Effector memory CD4-positive, alpha-beta T cell (primary cell): ENCODE results near the gene HOXD4.

ENCODE experiments used
- DNase-seq, 3 donors: peaks; one replicate each; pipeline ENCODE4 v3.0.0-alpha.2; 2020
- H3K27ac ChIP-seq: 2 replicates; pipeline ENCODE4 v1.7.0; 2013; ENCODE audit warnings: mild to moderate bottlenecking, low read length, moderate library complexity; ENCODE audit not compliant: insufficient read depth, poor library complexity, severe bottlenecking
- H3K27me3 ChIP-seq: replicated peaks from 2 replicates; pipeline ENCODE4 v1.7.0; 2013; ENCODE audit warnings: mild to moderate bottlenecking, low read length; ENCODE audit not compliant: insufficient read depth, control insufficient read depth, poor library complexity, severe bottlenecking
- H3K36me3 ChIP-seq: 2 replicates; pipeline ENCODE4 v1.7.0; 2013; ENCODE audit warnings: mild to moderate bottlenecking, low read length, moderate library complexity; ENCODE audit not compliant: control insufficient read depth, insufficient read depth
- H3K4me1 ChIP-seq: 2 replicates; pipeline ENCODE4 v1.7.0; 2013; ENCODE audit warnings: low read length, mild to moderate bottlenecking; ENCODE audit not compliant: control insufficient read depth, insufficient read depth, poor library complexity, severe bottlenecking
- H3K4me3 ChIP-seq: 2 replicates; pipeline ENCODE4 v1.7.0; 2013; ENCODE audit warnings: low read length, low read depth, mild to moderate bottlenecking; ENCODE audit not compliant: insufficient read depth, poor library complexity, severe bottlenecking
- H3K9me3 ChIP-seq: 2 replicates; pipeline ENCODE4 v1.7.0; 2013; ENCODE audit warnings: mild to moderate bottlenecking, low read length, moderate library complexity; ENCODE audit not compliant: control insufficient read depth

HOXD4 gene

GRCh38 chr2:176142281-176142680, 9.1 kb upstream of the HOXD4 start:
- Histone ChIP-seq H3K36me3 (no peaks in the 10 kb centered on the region), H3K27ac (no peak overlapping the region), H3K4me3 (no peak overlapping the region), H3K9me3 (no peaks in the 10 kb centered on the region), H3K27me3 (peaks cover 71% of the 10 kb centered on the region), H3K4me1 (no peaks in the 10 kb centered on the region)
- DNase-seq = no peak

- Histone ChIP-seq H3K9me3 (no peaks in the 10 kb centered on the region), H3K36me3 (no peaks in the 10 kb centered on the region), H3K27me3 (peaks cover 61% of the 10 kb centered on the region), H3K4me3 (no peak overlapping the region), H3K27ac (no peak overlapping the region), H3K4me1 (no peaks in the 10 kb centered on the region)
- DNase-seq = no peak
Observed at GRCh38 chr2:176145085-176145969, 6.0 kb upstream of the HOXD4 start.

GRCh38 chr2:176146101-176146500, 5.2 kb upstream of the HOXD4 start:
- H3K9me3 ChIP-seq = no peaks in the 10 kb centered on the region
- H3K27ac ChIP-seq = no peak overlapping the region
- no peak overlapping the region for H3K4me3 ChIP-seq
- DNase-seq = no peak
- no peaks in the 10 kb centered on the region for H3K36me3 ChIP-seq
- no peaks in the 10 kb centered on the region for H3K4me1 ChIP-seq
- peaks cover 61% of the 10 kb centered on the region for H3K27me3 ChIP-seq

GRCh38 chr2:176146645-176147044, 4.7 kb upstream of the HOXD4 start:
- Histone ChIP-seq H3K4me1 (no peaks in the 10 kb centered on the region), H3K9me3 (no peaks in the 10 kb centered on the region), H3K4me3 (no peak overlapping the region), H3K36me3 (no peaks in the 10 kb centered on the region), H3K27ac (no peak overlapping the region), H3K27me3 (peaks cover 61% of the 10 kb centered on the region)
- DNase-seq = no peak

GRCh38 chr2:176147210-176147799, 4.0 kb upstream of the HOXD4 start:
- Histone ChIP-seq H3K36me3 (no peaks in the 10 kb centered on the region), H3K4me3 (no peak overlapping the region), H3K27ac (no peak overlapping the region), H3K27me3 (peaks cover 65% of the 10 kb centered on the region), H3K9me3 (no peaks in the 10 kb centered on the region), H3K4me1 (no peaks in the 10 kb centered on the region)
- no peak for DNase-seq

GRCh38 chr2:176147800-176148496, 3.4 kb upstream of the HOXD4 start:
- DNase-seq = no peak
- peaks cover 64% of the 10 kb centered on the region for H3K27me3 ChIP-seq

GRCh38 chr2:176148751-176149421, 2.5 kb upstream of the HOXD4 start:
- no peak overlapping the region for H3K4me3 ChIP-seq
- DNase-seq = no peak
- no peaks in the 10 kb centered on the region for H3K36me3 ChIP-seq
- H3K9me3 ChIP-seq = no peaks in the 10 kb centered on the region
- no peak overlapping the region for H3K27ac ChIP-seq
- no peaks in the 10 kb centered on the region for H3K4me1 ChIP-seq
- peaks cover 60% of the 10 kb centered on the region for H3K27me3 ChIP-seq

More at GRCh38 chr2:176147800-176148496, 3.4 kb upstream of the HOXD4 start:
- Histone ChIP-seq H3K9me3 (no peaks in the 10 kb centered on the region), H3K4me3 (no peak overlapping the region), H3K27ac (no peak overlapping the region), H3K36me3 (no peaks in the 10 kb centered on the region), H3K4me1 (no peaks in the 10 kb centered on the region)

- Histone ChIP-seq H3K9me3 (no peaks in the 10 kb centered on the region), H3K27me3 (peaks cover 60% of the 10 kb centered on the region), H3K4me1 (no peaks in the 10 kb centered on the region), H3K4me3 (no peak overlapping the region), H3K36me3 (no peaks in the 10 kb centered on the region), H3K27ac (no peak overlapping the region)
- no peak for DNase-seq
Observed at GRCh38 chr2:176149481-176149938, 1.8 kb upstream of the HOXD4 start.

GRCh38 chr2:176149939-176150583, 1.3 kb upstream of the HOXD4 start:
- H3K9me3 ChIP-seq = no peaks in the 10 kb centered on the region
- DNase-seq = no peak
- no peak overlapping the region for H3K4me3 ChIP-seq
- H3K36me3 ChIP-seq = no peaks in the 10 kb centered on the region
- no peaks in the 10 kb centered on the region for H3K4me1 ChIP-seq
- H3K27me3 ChIP-seq = peaks cover 59% of the 10 kb centered on the region
- no peak overlapping the region for H3K27ac ChIP-seq
